Mononuclear cell (primary cell): ENCODE data around the gene LCP1. TPM values are rescaled to one million over a fixed set of nuclear protein-coding genes. Genes with fewer than 3 reads are reported as not detected.

Experiments
- H3K27me3 ChIP-seq: 2 replicates; pipeline ENCODE4 v1.6.0; 2011; ENCODE audit warnings: low read length, control low read depth; ENCODE audit not compliant: insufficient read depth
- H3K4me1 ChIP-seq: 2 replicates; pipeline ENCODE4 v1.5.1; 2011; ENCODE audit warnings: mild to moderate bottlenecking, low read length, control low read depth; ENCODE audit not compliant: insufficient read depth
- H3K4me3 ChIP-seq: 2 replicates; pipeline ENCODE4 v1.5.1; 2011; ENCODE audit warnings: mild to moderate bottlenecking, low read length, moderate library complexity
- H3K9me3 ChIP-seq: 2 replicates; pipeline ENCODE4 v1.5.1; 2011; ENCODE audit warnings: low read depth, mild to moderate bottlenecking, control low read depth, low read length
- total RNA-seq: library from RNA; depleted of rRNA; stranded (reverse); fragments of >200 nt; gene quantifications from one replicate; pipeline ENCODE4 v1.2.3, GENCODE V29; 2012

The LCP1 gene
- total RNA-seq, 1 donor: 899 TPM

DNA sequence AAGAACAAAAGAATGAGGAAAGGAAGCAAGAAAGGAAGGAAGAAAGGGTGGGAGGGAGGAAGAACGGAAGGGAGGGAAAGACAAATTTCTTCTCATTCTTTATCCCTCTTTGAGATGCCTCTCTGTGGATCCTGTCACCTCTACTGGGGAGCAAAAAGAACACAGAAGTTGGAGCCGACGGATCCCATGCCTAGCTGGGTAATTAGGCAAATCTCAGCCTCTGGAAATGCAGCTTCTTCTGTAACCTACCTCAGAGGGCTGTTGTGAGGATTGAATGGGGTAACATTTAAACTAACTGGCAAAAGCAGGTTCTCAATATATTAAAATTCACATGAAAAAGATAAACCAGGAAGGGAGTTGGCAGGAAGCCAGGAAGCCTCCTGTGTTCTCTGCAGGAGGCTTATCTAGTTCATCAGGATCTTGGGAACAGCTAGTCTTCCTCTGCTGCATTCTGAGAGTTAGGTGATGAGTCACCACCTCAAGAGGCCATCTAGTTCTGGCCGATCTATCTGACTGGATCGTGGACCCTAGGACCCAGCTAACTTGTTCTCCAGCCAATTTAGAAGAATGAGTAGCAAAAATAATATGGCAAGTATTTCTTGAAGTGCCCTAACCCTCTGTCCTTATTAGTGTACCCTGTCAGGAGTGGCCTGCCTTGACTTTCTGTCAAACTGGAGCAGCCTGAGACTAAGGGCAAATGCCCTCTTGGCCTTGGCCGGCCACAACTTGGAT, 61.9 kb downstream of the LCP1 start:
- H3K27me3 ChIP-seq: no peaks in the 10 kb centered on the region
- peaks cover 10% of the 10 kb centered on the region for H3K4me1 ChIP-seq
- H3K9me3 ChIP-seq: no peaks in the 10 kb centered on the region
- no peak overlapping the region for H3K4me3 ChIP-seq

GRCh38 chr13:46116653-46117502, 65.1 kb downstream of the LCP1 start:
- Histone ChIP-seq H3K4me3 (no peak overlapping the region), H3K27me3 (no peaks in the 10 kb centered on the region), H3K4me1 (no peaks in the 10 kb centered on the region), H3K9me3 (no peaks in the 10 kb centered on the region)

DNA sequence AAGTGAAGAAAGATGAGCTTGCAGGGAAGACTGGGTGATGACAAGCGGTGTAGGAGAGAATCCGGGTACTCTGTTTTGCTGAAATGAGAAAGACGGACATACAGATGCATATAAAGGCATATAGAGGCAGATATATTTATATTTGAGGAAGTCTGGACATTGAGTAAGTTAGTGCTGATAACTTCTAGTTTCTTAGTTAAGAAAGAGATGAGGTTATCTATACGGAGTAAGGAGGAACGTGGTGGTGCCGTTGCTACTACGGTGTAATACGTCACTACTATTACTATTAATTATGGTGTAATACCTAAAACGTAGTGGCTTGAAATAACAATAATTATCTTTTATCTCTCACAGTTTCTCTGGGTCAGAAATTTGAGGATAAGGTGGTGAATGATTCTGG, 67.4 kb downstream of the LCP1 start:
- no peaks in the 10 kb centered on the region for H3K9me3 ChIP-seq
- H3K4me3 ChIP-seq: no peak overlapping the region
- H3K27me3 ChIP-seq: peaks cover 7% of the 10 kb centered on the region
- H3K4me1 ChIP-seq: no peaks in the 10 kb centered on the region

GRCh38 chr13:46113596-46113995, 68.4 kb downstream of the LCP1 start:
- H3K9me3 ChIP-seq: no peaks in the 10 kb centered on the region

DNA sequence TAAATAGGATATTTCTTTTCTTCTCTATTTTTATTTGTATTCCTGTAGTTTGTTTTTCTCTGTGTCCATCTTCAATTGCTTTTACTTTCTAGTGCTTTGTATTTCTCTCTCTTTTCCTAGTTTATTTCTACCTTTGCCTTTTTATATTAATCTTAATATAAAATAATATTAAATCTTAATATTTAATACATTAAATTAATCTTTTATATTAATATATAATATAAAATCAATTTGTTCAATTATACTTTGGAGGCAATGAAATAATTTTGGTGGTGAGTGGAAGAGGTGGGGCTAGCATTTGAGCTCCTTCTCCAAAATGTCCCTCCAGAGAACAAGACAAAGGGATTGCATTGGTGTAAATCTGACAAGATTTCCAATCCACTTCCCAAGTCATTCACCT, 70.8 kb downstream of the LCP1 start:
- Histone ChIP-seq H3K9me3 (no peaks in the 10 kb centered on the region), H3K4me3 (no peak overlapping the region), H3K27me3 (peaks cover 7% of the 10 kb centered on the region), H3K4me1 (no peaks in the 10 kb centered on the region)

More at GRCh38 chr13:46113596-46113995, 68.4 kb downstream of the LCP1 start:
- H3K4me1 ChIP-seq: no peaks in the 10 kb centered on the region
- H3K27me3 ChIP-seq: peaks cover 7% of the 10 kb centered on the region
- no peak overlapping the region for H3K4me3 ChIP-seq

DNA sequence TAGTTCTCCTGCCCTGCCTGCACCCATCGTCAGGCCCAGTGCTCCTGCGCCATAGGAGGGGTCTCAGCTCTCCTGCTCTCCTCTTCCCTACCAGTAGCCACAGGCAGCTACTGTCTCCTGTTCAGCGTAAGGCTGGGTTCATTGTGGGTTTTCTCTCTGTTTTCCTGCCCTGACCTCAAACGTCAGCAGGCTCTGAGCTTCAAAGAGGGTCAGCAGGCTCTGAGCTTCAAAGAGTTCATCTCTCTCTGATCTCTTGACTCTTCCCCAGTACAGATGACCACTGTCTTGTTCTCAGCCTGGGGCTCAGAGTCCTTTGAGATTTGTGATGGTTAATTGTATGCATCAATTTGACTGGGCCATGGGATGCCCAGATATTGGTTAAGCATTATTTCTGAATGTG, 72.5 kb downstream of the LCP1 start:
- peaks cover 7% of the 10 kb centered on the region for H3K27me3 ChIP-seq
- H3K9me3 ChIP-seq: no peaks in the 10 kb centered on the region
- no peaks in the 10 kb centered on the region for H3K4me1 ChIP-seq
- no peak overlapping the region for H3K4me3 ChIP-seq

DNA sequence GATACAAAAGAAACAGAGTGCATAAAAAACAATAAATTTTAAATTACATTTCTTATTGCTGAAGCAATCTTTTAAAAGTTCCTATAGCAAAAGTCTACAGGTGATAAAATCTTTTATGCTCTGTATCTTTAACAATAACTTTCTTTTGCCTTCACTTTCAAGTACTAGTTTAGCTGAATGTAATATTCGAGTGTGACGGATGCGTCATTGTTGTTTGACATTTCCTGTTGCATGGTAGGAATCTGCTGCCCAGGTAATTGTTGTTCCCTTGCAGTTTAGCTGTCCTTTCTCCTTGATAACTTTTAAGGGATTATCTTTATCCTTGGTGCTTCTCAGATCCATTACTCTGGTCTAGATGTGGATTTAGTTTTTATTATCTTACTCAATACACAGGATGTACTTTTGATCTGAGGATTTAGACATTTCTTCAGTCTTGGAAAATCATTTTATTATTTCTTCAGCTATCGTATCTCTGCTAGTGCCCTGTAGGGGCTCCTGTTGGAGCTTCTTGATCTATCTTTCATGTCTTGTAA, 75.1 kb downstream of the LCP1 start:
- H3K4me3 ChIP-seq: no peak overlapping the region
- H3K4me1 ChIP-seq: peaks cover 3% of the 10 kb centered on the region
- peaks cover 7% of the 10 kb centered on the region for H3K27me3 ChIP-seq

GRCh38 chr13:46104868-46105267, 77.1 kb downstream of the LCP1 start, which contains the start of gene CPB2:
TSS of gene CPB2 (minus strand) at chr13:46105033. CDS start at chr13:46105009, 24 bp downstream.
- no peaks in the 10 kb centered on the region for H3K27me3 ChIP-seq
- peaks cover 21% of the 10 kb centered on the region for H3K4me1 ChIP-seq
- H3K9me3 ChIP-seq: no peaks in the 10 kb centered on the region
- H3K4me3 ChIP-seq: no peak within 1 kb of the TSS

More for the DNA sequence above, 75.1 kb downstream of the LCP1 start:
- H3K9me3 ChIP-seq: no peaks in the 10 kb centered on the region

GRCh38 chr13:46103037-46103436, 78.9 kb downstream of the LCP1 start:
- no peaks in the 10 kb centered on the region for H3K9me3 ChIP-seq
- no peaks in the 10 kb centered on the region for H3K27me3 ChIP-seq
- peaks cover 24% of the 10 kb centered on the region for H3K4me1 ChIP-seq
- no peak overlapping the region for H3K4me3 ChIP-seq

GRCh38 chr13:46102255-46102605, 79.7 kb downstream of the LCP1 start:
- Histone ChIP-seq H3K4me1 (peaks cover 24% of the 10 kb centered on the region), H3K27me3 (no peaks in the 10 kb centered on the region), H3K9me3 (no peaks in the 10 kb centered on the region), H3K4me3 (no peak overlapping the region)

- H3K27me3 ChIP-seq: no peaks in the 10 kb centered on the region
- peaks cover 24% of the 10 kb centered on the region for H3K4me1 ChIP-seq
- H3K4me3 ChIP-seq: no peak overlapping the region
These were observed 80.3 kb downstream of the LCP1 start for GRCh38 chr13:46101484-46102254.

GRCh38 chr13:46101002-46101401, 81.0 kb downstream of the LCP1 start:
- H3K27me3 ChIP-seq: no peaks in the 10 kb centered on the region
- H3K4me3 ChIP-seq: no peak overlapping the region

More at GRCh38 chr13:46101484-46102254, 80.3 kb downstream of the LCP1 start:
- no peaks in the 10 kb centered on the region for H3K9me3 ChIP-seq

GRCh38 chr13:46100191-46100815, 81.7 kb downstream of the LCP1 start:
- no peaks in the 10 kb centered on the region for H3K27me3 ChIP-seq
- peaks cover 24% of the 10 kb centered on the region for H3K4me1 ChIP-seq
- H3K4me3 ChIP-seq: no peak overlapping the region
- H3K9me3 ChIP-seq: no peaks in the 10 kb centered on the region

More at GRCh38 chr13:46101002-46101401, 81.0 kb downstream of the LCP1 start:
- Histone ChIP-seq H3K4me1 (peaks cover 24% of the 10 kb centered on the region), H3K9me3 (no peaks in the 10 kb centered on the region)

GRCh38 chr13:46097663-46098062, 84.3 kb downstream of the LCP1 start:
- Histone ChIP-seq H3K4me1 (peaks cover 24% of the 10 kb centered on the region), H3K9me3 (no peaks in the 10 kb centered on the region), H3K4me3 (no peak overlapping the region), H3K27me3 (peaks cover 4% of the 10 kb centered on the region)
